ENCODE measurements around the gene SFT2D1. TPM values are rescaled to one million over a fixed set of nuclear protein-coding genes. Genes with fewer than 3 reads are reported as not detected.
A peak's percentile ranks its signal among the peaks of the same experiment; 100 is the strongest.

SFT2D1 gene
- total RNA-seq, 1 experiment from 2014 or later: 65.6 TPM

GRCh38 chr6:166382933-166383801, 40.8 kb upstream of the SFT2D1 start, which contains the start of gene MPC1:
Gene MPC1, minus strand, starts transcription at chr6:166382940. Its CDS starts 64 bp downstream, at chr6:166382876.
- peak within 1 kb of the TSS; percentile 95 for H3K27ac ChIP-seq (ENCODE audit: low read depth, low read length)
- peak within 1 kb of the TSS; percentile 90 for H2AFZ ChIP-seq (ENCODE audit: low read depth, low read length, poor library complexity, severe bottlenecking)
- H3K36me3 ChIP-seq (ENCODE audit: control insufficient read depth in 1 of 2, insufficient read depth in 2 of 2, low read length in 2 of 2): no peaks in the 10 kb centered on the region
- H3K27me3 ChIP-seq (ENCODE audit: insufficient read depth, low read length): no peaks in the 10 kb centered on the region
- peak within 1 kb of the TSS; percentile 100 for H3K4me2 ChIP-seq (ENCODE audit: low read length)
- H3K4me3 ChIP-seq (replicated peaks in 1 of 2; ENCODE audit: low read depth in 1 of 2, low read length in 2 of 2): peak within 1 kb of the TSS; percentile 70 to 74
- ChIA-PET POLR2A (no interaction called here), CTCF (no interaction called here), RAD21 (ENCODE audit: low non-redundant PET in 1 of 2, low total read pairs in 2 of 2, uncharacterized antibody in 2 of 2, unreplicated experiment in 2 of 2) (no interaction called here)
- no peaks in the 10 kb centered on the region for H3K9me2 ChIP-seq (ENCODE audit: insufficient read depth)
- ATAC-seq (peak; percentile 88), DNase-seq (ENCODE audit: low read depth, low spot score) (peak; percentile 85)
- H4K20me1 ChIP-seq (ENCODE audit: insufficient read depth): no peaks in the 10 kb centered on the region
- BruUV-seq (replicated peaks): no TSS peak
- H3K79me2 ChIP-seq (ENCODE audit: insufficient read depth, low read length): no peaks in the 10 kb centered on the region
- H3K4me1 ChIP-seq (ENCODE audit: control insufficient read depth in 1 of 2, insufficient read depth in 2 of 2, low read length in 2 of 2): peaks cover 4 to 17% of the 10 kb centered on the region in 2 experiments; a peak in 3 of 4 replicates
- TF ChIP-seq TCF7L2 (IDR thresholded peaks at IDR 0.05; ENCODE audit: borderline replicate concordance, extremely low read depth, insufficient read depth, insufficient read length) (peak; percentile 8), ZNF274 (IDR thresholded peaks at IDR 0.05; ENCODE audit: low read depth, low read length) (no peak), RAD21 (IDR thresholded peaks at IDR 0.05; ENCODE audit: low read depth) (no peak), EGR1 (IDR thresholded peaks at IDR 0.05; ENCODE audit: low read depth) (peak; percentile 71), CEBPB (IDR thresholded peaks at IDR 0.05; ENCODE audit: low read depth) (no peak), YY1 (IDR thresholded peaks at IDR 0.05; ENCODE audit: extremely low read depth, insufficient replicate concordance, low read depth, low read length) (no peak), SP1 (IDR thresholded peaks at IDR 0.05; ENCODE audit: low read depth) (peak; percentile 90), POLR2A (IDR thresholded peaks at IDR 0.05; ENCODE audit: borderline replicate concordance, extremely low read depth, insufficient read depth, insufficient read length) (peak; percentile 49), ZFX (IDR thresholded peaks at IDR 0.05) (peak; percentile 85), POLR2AphosphoS5 (IDR thresholded peaks at IDR 0.05; ENCODE audit: low read depth, low read length) (peak; percentile 82)
- TF ChIP-seq, protein P1, sequence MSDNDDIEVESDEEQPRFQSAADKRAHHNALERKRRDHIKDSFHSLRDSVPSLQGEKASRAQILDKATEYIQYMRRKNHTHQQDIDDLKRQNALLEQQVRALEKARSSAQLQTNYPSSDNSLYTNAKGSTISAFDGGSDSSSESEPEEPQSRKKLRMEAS (IDR thresholded peaks at IDR 0.05): peak; percentile 55
- peak within 1 kb of the TSS; percentile 80 for H3K9ac ChIP-seq (ENCODE audit: low read length)
- intact Hi-C loops (cut with micrococcal nuclease): loop anchor here (1.0 to 5.0 kb wide), 3 partner anchors 41 to 106 kb away; partner anchors contain the start of gene SFT2D1
- H3K9me3 ChIP-seq (ENCODE audit: control insufficient read depth in 1 of 2, insufficient read depth in 1 of 2, low read depth in 1 of 2, low read length in 2 of 2): no peaks in the 10 kb centered on the region

All from HCT116 (cell line).